GM12878 (cell line): ENCODE measurements around the gene NUP93. TPM values are rescaled to one million over a fixed set of nuclear protein-coding genes. Genes with fewer than 3 reads are reported as not detected.

ENCODE experiments used
- ATAC-seq: fragments of 200-7000 bp; cut with Tn5 transposase; 3 replicates; pipeline ENCODE4 v1.9.1; 2020; ENCODE audit warnings: mild to moderate bottlenecking, moderate library complexity
- BruUV-seq: library from RNA; stranded (reverse); fragments of 400-500 nt; replicated peaks from 2 replicates; lab custom pipeline; 2021; lab: Mats Ljungman, UMichigan
- CTCF ChIA-PET: fragments of 300-600 bp; sonication (Branson Sonifier 250); formaldehyde crosslinking; extraction: SDS; loops from one replicate; lab custom pipeline; 2021; ENCODE audit warnings: inconsistent platforms; lab: Yijun Ruan, JAX
- POLR2A ChIA-PET: fragments of 350-600 bp; formaldehyde crosslinking; extraction: SDS; loops from one replicate; lab custom pipeline; 2021; ENCODE audit warnings: inconsistent platforms; lab: Charles Lee
- RAD21 ChIA-PET: fragments of 300-600 bp; sonication (Branson Sonifier 250); formaldehyde crosslinking; loops from one replicate; lab custom pipeline; 2023; ENCODE audit warnings: antibody characterized with exemption; ENCODE audit not compliant: unreplicated experiment; lab: Charles Lee
- SMC1A ChIA-PET: fragments of 300-600 bp; sonication (Branson Sonifier 250); formaldehyde crosslinking; loops from one replicate; lab custom pipeline; 2023; ENCODE audit not compliant: unreplicated experiment, uncharacterized antibody; lab: Charles Lee
- DNase-seq: peaks from one replicate; pipeline ENCODE4 v3.0.0-alpha.2; 2011; ENCODE audit warnings: low read depth, low spot score
- FAIRE-seq: peaks from 3 replicates; lab custom pipeline; 2011; peaks lifted over from hg19 to GRCh38; lab: Jason Lieb, UNC
- H2AFZ ChIP-seq: 2 replicates; pipeline ENCODE4 v1.6.0; 2011; ENCODE audit warnings: low read depth, low read length, control low read depth; ENCODE audit not compliant: control insufficient read depth
- H3K27ac ChIP-seq: 2 replicates; pipeline ENCODE4 v1.5.1; 2011; ENCODE audit warnings: control low read depth; ENCODE audit not compliant: control insufficient read depth, insufficient read depth
- H3K27me3 ChIP-seq, 2 experiments: replicated peaks in 1 of 2; 2 replicates each; pipeline versions ENCODE4 v1.6.0 to v1.6.1; 2011; ENCODE audit warnings: low read length in 1 of 2; ENCODE audit not compliant: control insufficient read depth in 2 of 2, insufficient read depth in 2 of 2
- H3K36me3 ChIP-seq, 2 experiments: 2 replicates each; pipeline ENCODE4 v1.5.1; 2011; ENCODE audit warnings: low read length in 1 of 2; ENCODE audit not compliant: control insufficient read depth in 2 of 2, insufficient read depth in 2 of 2
- H3K4me1 ChIP-seq: 2 replicates; pipeline ENCODE4 v1.6.1; 2011; ENCODE audit warnings: mild to moderate bottlenecking, low read length, moderate library complexity, mixed read lengths; ENCODE audit not compliant: control insufficient read depth, insufficient read depth
- H3K4me2 ChIP-seq: 2 replicates; pipeline ENCODE4 v1.6.0; 2011; ENCODE audit warnings: control low read depth; ENCODE audit not compliant: control insufficient read depth, insufficient read depth
- H3K4me3 ChIP-seq: fragments of 200-600 bp; sonication (generic); 2 replicates; pipeline ENCODE4 v1.5.1; 2016
- H3K79me2 ChIP-seq: 2 replicates; pipeline ENCODE4 v1.6.0; 2011; ENCODE audit warnings: low read length; ENCODE audit not compliant: control insufficient read depth, insufficient read depth
- H3K9ac ChIP-seq: 2 replicates; pipeline ENCODE4 v1.8.0; 2011; ENCODE audit warnings: low read length, control low read depth, mixed read lengths; ENCODE audit not compliant: control insufficient read depth, insufficient read depth
- H3K9me3 ChIP-seq: replicated peaks from 3 replicates; pipeline ENCODE4 v1.5.1; 2011; ENCODE audit warnings: mild to moderate bottlenecking, low read length; ENCODE audit not compliant: control insufficient read depth, insufficient read depth
- H4K20me1 ChIP-seq: 2 replicates; pipeline ENCODE4 v1.6.0; 2011; ENCODE audit not compliant: control insufficient read depth, insufficient read depth
- NR2C1 ChIP-seq: fragments of 450-650 bp; IDR thresholded peaks from 2 replicates; pipeline ENCODE4 v1.6.1; 2017; ENCODE audit warnings: antibody characterized with exemption, mild to moderate bottlenecking, moderate library complexity
- PAX8 ChIP-seq: fragments of 450-650 bp; IDR thresholded peaks from 2 replicates; pipeline ENCODE4 v1.6.1; 2017; ENCODE audit warnings: mild to moderate bottlenecking, moderate library complexity
- SIN3A ChIP-seq: IDR thresholded peaks from 2 replicates; pipeline ENCODE4 v1.6.1; 2012; ENCODE audit warnings: low read depth, low read length, improper control_type of control experiment
- SMAD5 ChIP-seq: IDR thresholded peaks from 2 replicates; pipeline ENCODE4 v1.6.1; 2016; ENCODE audit warnings: antibody characterized with exemption, low read depth
- SPI1 ChIP-seq: IDR thresholded peaks from 2 replicates; pipeline ENCODE4 v1.6.1; 2011; ENCODE audit warnings: low read depth, mild to moderate bottlenecking, low read length, moderate library complexity, borderline replicate concordance; ENCODE audit not compliant: insufficient read depth
- WGBS: methylation state at CpG from one replicate; pipeline ENCODE4 v1.1.6; 2016; ENCODE audit warnings: low lambda C conversion rate; ENCODE audit not compliant: insufficient replicate concordance, insufficient coverage; ENCODE audit errors: missing lambda C conversion rate; 5-methylcytosine and 5-hydroxymethylcytosine counted together
- in situ Hi-C: fragments of 300-500 bp; cut with MboI; formaldehyde crosslinking; loops from 9 replicates; pipeline ENCODE4 v1.14.3; 2018; ENCODE audit warnings: mixed read lengths
- intact Hi-C: fragments of 100-400 bp; cut with micrococcal nuclease; formaldehyde crosslinking; loops from one replicate; pipeline ENCODE4 v1.14.2; 2022; ENCODE audit not compliant: unreplicated experiment
- polyA plus RNA-seq, 11 experiments: library from polyadenylated mRNA; depleted of rRNA in 4 of 11; unstranded in 6 of 11; stranded (reverse) in 5 of 11; fragments of >200 nt; fragmentation: Nextera tagmentation in 4 of 11; fragmentation: Illumina TruSeq in 1 of 11; extraction: Ambion mirVana in 4 of 11; extraction: Trizol in 1 of 11; gene quantifications; 1 replicate in 1 of 11; 2 replicates in 10 of 11; pipeline versions ENCODE4 v1.2.1 to v1.2.3, GENCODE V29; 2011 to 2016; ENCODE audit warnings: inconsistent platforms in 2 of 11, missing spikeins in 2 of 11, low read depth in 1 of 11
- total RNA-seq, 4 experiments: library from RNA; depleted of rRNA in 3 of 4; stranded (reverse); fragments of >200 nt in 3 of 4; fragmentation: Illumina TruSeq in 1 of 4; extraction: Trizol in 1 of 4; gene quantifications; 2 replicates each; pipeline versions ENCODE4 v1.2.1 to v1.2.3, GENCODE V29; 2013 to 2021
- TF ChIP-seq, protein P1 (sequence below): fragments of 450-650 bp; IDR thresholded peaks from 2 replicates; pipeline ENCODE4 v1.6.1; 2017; ENCODE audit warnings: mild to moderate bottlenecking, moderate library complexity

Gene NUP93
- total and polyA plus RNA-seq, 10 of the 15 experiments (the other 5 are each of a cell fraction or from before 2014, with no cell fraction given), result 82.2 to 175 (median 101) TPM

DNA sequence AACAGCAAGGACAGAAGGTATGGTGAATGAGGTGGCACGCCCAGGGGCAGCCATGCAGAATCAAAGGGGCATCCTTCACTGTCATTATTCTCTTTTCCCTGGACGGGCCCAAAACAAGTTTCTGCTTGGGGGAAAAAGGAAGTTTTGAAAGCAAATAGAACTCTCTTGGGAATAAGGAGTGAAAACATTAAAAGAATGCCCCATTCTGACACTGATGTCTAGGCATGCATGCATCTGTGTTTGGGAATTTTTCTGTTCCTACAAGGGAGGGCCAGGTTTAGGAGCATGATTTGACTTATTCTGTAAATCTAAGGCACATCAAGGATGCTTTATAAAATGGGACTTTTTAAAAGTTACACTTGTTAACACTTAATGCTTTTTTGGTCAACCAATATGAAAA, 100.7 kb downstream of the NUP93 start:
- Histone ChIP-seq H3K9me3 (no peaks in the 10 kb centered on the region), H3K4me3 (no peak overlapping the region), H3K4me1 (no peaks in the 10 kb centered on the region), H3K9ac (no peak overlapping the region)
- FAIRE-seq, result no peak
- SMC1A ChIA-PET, result interaction anchor here (0.9 to 2.5 kb wide), 2 partner anchors 8 to 45 kb away, joined by 3 to 10 read pairs; no protein-coding TSS in a partner anchor
- CTCF ChIA-PET, result interaction anchor here (1.7 to 1.9 kb wide), 2 partner anchors 13 to 37 kb away, joined by 4 to 8 read pairs; no protein-coding TSS in a partner anchor
- RAD21 ChIA-PET, result interaction anchor here (2.0 kb wide), 1 partner anchor 29 kb away, joined by 7 read pairs; no protein-coding TSS in a partner anchor
- POLR2A ChIA-PET, result interaction anchor here (0.5 to 0.9 kb wide), 2 partner anchors 18 to 563 kb away, joined by 3 to 5 read pairs; no protein-coding TSS in a partner anchor
- no TSS peak for BruUV-seq
- ATAC-seq, result no peak
- TF ChIP-seq SMAD5 (no peak), SPI1 (no peak), PAX8 (no peak), SIN3A (no peak), NR2C1 (no peak)
- TF ChIP-seq, protein P1, sequence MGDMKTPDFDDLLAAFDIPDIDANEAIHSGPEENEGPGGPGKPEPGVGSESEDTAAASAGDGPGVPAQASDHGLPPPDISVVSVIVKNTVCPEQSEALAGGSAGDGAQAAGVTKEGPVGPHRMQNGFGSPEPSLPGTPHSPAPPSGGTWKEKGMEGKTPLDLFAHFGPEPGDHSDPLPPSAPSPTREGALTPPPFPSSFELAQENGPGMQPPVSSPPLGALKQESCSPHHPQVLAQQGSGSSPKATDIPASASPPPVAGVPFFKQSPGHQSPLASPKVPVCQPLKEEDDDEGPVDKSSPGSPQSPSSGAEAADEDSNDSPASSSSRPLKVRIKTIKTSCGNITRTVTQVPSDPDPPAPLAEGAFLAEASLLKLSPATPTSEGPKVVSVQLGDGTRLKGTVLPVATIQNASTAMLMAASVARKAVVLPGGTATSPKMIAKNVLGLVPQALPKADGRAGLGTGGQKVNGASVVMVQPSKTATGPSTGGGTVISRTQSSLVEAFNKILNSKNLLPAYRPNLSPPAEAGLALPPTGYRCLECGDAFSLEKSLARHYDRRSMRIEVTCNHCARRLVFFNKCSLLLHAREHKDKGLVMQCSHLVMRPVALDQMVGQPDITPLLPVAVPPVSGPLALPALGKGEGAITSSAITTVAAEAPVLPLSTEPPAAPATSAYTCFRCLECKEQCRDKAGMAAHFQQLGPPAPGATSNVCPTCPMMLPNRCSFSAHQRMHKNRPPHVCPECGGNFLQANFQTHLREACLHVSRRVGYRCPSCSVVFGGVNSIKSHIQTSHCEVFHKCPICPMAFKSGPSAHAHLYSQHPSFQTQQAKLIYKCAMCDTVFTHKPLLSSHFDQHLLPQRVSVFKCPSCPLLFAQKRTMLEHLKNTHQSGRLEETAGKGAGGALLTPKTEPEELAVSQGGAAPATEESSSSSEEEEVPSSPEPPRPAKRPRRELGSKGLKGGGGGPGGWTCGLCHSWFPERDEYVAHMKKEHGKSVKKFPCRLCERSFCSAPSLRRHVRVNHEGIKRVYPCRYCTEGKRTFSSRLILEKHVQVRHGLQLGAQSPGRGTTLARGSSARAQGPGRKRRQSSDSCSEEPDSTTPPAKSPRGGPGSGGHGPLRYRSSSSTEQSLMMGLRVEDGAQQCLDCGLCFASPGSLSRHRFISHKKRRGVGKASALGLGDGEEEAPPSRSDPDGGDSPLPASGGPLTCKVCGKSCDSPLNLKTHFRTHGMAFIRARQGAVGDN, result no peak
- TF ChIP-seq, all 136 proteins: peak for 0
- no peak for DNase-seq
- H3K27me3 ChIP-seq, result no peaks in the 10 kb centered on the region
- H3K36me3 ChIP-seq, result peaks cover 14 to 22% of the 10 kb centered on the region in 2 experiments; a peak in 3 of 4 replicates
- intact Hi-C loops (no loop called here), in situ Hi-C loops (no loop called here)
- H2AFZ ChIP-seq, result no peak overlapping the region
- H3K27ac ChIP-seq, result no peak overlapping the region
- 98% methylated on average over 2 of the region's 2 CpGs for WGBS
- no peak overlapping the region for H3K4me2 ChIP-seq
- no peaks in the 10 kb centered on the region for H3K79me2 ChIP-seq
- no peaks in the 10 kb centered on the region for H4K20me1 ChIP-seq
